ENCODE results near the gene NOL3.

The NOL3 gene

DNA sequence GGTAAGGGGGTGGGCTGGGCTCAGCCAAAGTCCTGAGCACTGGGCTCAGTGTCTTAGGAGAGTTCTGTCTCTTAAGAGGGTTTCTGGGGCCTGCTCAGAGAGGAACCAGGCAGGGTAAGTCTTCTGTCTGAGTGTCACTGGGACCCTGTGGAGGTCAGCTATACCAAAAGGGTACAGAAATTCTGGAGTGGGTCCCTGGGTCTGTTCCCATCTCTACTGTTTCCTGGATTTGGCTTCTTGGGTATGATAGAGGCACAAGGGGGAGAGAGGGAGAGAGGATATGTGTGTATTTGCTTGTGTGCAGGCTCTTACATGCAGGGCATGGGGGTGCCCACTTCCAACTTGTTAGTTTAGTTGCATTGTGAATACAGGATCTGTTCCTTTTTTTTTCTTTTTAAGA, 23.2 kb downstream of the NOL3 start:
- Mint-ChIP-seq H3K9me3 (no peaks in the 10 kb centered on the region), H3K36me3 (ENCODE audit: low read depth) (peaks cover 55% of the 10 kb centered on the region), H3K27ac (peak overlapping the region; percentile 32), H3K4me1 (ENCODE audit: low read depth) (peaks cover 32% of the 10 kb centered on the region), H3K27me3 (ENCODE audit: low read depth) (no peaks in the 10 kb centered on the region), H3K4me3 (peak overlapping the region; percentile 95)
- DNase-seq (ENCODE audit: low spot score), result no peak

DNA sequence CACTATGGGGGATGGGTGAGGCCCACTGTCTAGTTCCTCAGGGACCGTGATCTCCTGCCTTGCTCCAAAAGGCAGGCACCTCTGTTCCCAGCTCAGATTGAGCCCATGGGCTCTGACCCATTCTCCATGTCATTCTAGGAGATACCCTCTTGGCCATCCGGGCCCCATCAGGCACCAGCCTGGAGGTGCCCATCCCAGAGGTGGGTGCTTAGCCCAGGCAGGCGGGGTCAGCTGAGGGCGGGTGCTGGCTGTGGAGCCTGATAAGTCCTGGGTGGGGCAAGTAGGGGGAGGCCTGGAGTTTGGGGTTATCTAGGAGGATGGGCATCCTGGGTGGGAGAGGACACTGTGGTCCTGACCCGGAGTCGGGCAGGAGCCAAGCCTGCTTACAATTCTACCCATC, 23.9 kb downstream of the NOL3 start:
- H3K4me1 Mint-ChIP-seq (ENCODE audit: low read depth), result peaks cover 32% of the 10 kb centered on the region

DNA sequence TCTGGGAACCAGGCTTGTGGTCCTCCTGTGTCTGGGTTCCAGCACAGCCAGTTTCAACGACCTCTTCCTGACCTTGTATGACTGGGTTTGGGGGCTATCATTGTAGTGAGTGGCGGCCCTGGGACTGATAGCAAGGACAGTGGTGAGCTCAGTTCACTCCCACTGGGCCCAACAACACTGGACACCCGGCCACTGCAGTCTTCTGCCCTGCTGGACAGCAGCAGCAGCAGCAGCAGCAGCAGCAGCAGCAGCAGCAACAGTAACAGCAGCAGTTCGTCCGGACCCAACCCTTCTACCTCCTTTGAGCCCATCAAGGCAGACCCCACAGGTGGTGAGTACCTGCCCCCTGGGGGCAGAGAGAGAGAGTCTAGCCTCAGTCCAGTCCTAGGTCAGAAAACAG, 25.3 kb downstream of the NOL3 start:
- peaks cover 32% of the 10 kb centered on the region for H3K4me1 Mint-ChIP-seq (ENCODE audit: low read depth)
- peaks cover 61% of the 10 kb centered on the region for H3K36me3 Mint-ChIP-seq (ENCODE audit: low read depth)
- no peak for DNase-seq (ENCODE audit: low spot score)
- no peaks in the 10 kb centered on the region for H3K9me3 Mint-ChIP-seq
- peak overlapping the region; percentile 17 for H3K27ac Mint-ChIP-seq
- H3K4me3 Mint-ChIP-seq, result no peak overlapping the region
- no peaks in the 10 kb centered on the region for H3K27me3 Mint-ChIP-seq (ENCODE audit: low read depth)

More for the DNA sequence above, 23.9 kb downstream of the NOL3 start:
- Mint-ChIP-seq H3K36me3 (ENCODE audit: low read depth) (peaks cover 56% of the 10 kb centered on the region), H3K27me3 (ENCODE audit: low read depth) (no peaks in the 10 kb centered on the region), H3K27ac (no peak overlapping the region), H3K4me3 (peak overlapping the region; percentile 95), H3K9me3 (no peaks in the 10 kb centered on the region)
- no peak for DNase-seq (ENCODE audit: low spot score)

DNA sequence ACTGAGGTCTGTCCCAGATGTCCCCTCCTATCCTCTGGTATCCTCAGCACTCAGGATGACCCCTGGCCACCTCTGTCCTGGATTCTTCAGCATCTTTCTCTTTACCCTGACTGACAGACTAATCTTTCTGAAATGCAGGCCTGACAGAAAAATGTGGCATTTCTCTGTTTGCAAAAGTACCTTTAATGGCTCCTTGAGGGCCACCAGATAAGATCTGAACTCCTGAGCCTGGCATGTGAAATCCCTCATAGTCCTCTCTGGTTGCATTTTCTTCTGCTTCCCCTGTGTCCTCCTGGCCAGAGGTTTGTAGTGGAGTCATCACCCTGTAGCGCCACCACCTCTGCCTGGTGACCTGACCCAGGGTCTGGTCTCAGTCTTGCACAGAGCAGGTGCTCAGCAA, 26.5 kb downstream of the NOL3 start:
- Mint-ChIP-seq H3K4me1 (ENCODE audit: low read depth) (peaks cover 23% of the 10 kb centered on the region), H3K9me3 (no peaks in the 10 kb centered on the region), H3K4me3 (no peak overlapping the region), H3K27me3 (ENCODE audit: low read depth) (no peaks in the 10 kb centered on the region), H3K36me3 (ENCODE audit: low read depth) (peaks cover 61% of the 10 kb centered on the region), H3K27ac (no peak overlapping the region)
- DNase-seq (ENCODE audit: low spot score), result no peak

DNA sequence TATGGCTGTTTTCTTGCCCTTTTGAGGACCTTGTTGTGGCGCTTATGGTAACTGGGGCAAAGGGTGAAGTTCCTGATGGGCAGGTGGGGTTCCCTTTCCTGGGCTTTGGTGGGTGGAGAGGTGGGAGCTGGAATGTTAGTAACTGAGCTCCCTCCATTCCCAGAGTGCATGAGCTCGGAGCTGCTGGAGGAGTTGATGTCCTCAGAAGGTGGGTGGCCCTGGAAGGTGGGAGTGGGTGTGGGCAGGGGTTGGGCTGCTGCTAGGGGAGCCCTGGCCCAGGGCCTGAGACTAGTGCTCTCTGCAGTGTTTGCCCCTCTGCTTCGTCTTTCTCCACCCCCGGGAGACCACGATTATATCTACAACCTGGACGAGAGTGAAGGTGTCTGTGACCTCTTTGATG, 27.4 kb downstream of the NOL3 start:
- DNase-seq (ENCODE audit: low spot score), result no peak
- Mint-ChIP-seq H3K27me3 (ENCODE audit: low read depth) (no peaks in the 10 kb centered on the region), H3K4me1 (ENCODE audit: low read depth) (peaks cover 19% of the 10 kb centered on the region), H3K27ac (no peak overlapping the region), H3K4me3 (no peak overlapping the region), H3K9me3 (no peaks in the 10 kb centered on the region), H3K36me3 (ENCODE audit: low read depth) (peaks cover 57% of the 10 kb centered on the region)

DNA sequence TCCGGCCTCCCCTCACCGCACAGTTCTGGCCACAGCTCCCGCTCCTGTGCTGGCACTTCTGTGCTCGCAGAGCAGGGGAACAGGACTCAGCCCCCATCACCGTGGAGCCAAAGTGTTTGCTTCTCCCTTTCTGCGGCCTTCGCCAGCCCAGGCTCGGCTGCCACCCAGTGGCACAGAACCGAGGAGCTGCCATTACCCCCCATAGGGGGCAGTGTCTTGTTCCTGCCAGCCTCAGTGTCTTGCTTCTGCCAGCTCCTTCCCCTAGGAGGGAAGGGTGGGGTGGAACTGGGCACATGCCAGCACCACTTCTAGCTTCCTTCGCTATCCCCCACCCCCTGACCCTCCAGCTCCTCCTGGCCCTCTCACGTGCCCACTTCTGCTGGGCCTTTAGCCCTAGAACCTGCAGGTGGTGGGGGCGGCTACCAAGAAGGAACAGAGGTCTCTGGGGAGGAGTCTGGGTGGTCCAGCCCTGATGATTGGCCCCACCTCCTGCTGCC, 27.9 kb downstream of the NOL3 start:
- H3K27me3 Mint-ChIP-seq (ENCODE audit: low read depth), result no peaks in the 10 kb centered on the region
- peaks cover 13% of the 10 kb centered on the region for H3K4me1 Mint-ChIP-seq (ENCODE audit: low read depth)
- no peak overlapping the region for H3K4me3 Mint-ChIP-seq
- peaks cover 51% of the 10 kb centered on the region for H3K36me3 Mint-ChIP-seq (ENCODE audit: low read depth)
- H3K27ac Mint-ChIP-seq, result no peak overlapping the region
- DNase-seq (ENCODE audit: low spot score), result no peak
- H3K9me3 Mint-ChIP-seq, result no peaks in the 10 kb centered on the region

DNA sequence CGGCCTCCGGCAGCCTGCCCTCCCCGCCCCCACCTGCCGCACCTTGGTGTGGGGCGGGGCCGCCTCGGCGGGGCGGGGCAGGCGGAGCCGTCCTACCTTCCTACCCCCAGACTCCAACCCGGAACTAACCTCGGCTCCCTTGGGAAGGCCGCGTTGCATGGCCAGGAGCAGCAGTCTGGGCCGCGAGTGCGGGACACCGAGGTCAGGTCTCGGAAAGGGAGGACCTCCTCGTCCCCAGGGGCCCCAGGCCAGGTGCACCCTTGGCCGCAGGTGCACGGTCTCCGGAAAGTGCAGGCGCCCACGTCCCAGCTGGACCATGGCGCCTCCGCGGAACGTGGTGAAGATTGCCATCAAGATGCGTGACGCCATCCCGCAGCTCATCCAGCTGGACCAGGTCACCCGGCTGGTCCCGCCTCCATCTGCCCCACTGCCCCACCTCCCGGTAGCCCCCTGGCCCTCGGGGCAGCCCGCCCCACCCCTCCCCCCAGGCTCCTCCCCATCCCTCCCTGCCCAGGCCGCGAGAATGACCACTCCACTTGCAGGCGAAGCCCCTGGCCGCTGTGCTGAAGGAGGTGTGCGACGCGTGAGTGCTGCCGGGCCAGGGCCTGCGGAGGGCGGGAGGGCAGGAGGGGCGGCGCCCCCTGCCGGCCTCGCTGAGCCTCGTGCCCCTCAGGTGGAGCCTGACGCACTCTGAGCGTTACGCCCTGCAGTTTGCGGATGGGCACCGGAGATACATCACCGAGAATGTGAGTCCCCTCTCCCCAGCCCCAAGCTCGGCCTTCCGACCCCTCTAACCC, 28.9 kb downstream of the NOL3 start, which contains the start of gene ELMO3:
Gene ELMO3, plus strand, starts transcription at position 121 of the 797 bp plus-strand sequence. Its CDS starts 196 bp downstream, at position 317.
- Mint-ChIP-seq H3K9me3 (no peaks in the 10 kb centered on the region), H3K27me3 (ENCODE audit: low read depth) (no peaks in the 10 kb centered on the region), H3K4me3 (no peak within 1 kb of the TSS), H3K27ac (no peak within 1 kb of the TSS), H3K4me1 (ENCODE audit: low read depth) (peaks cover 4% of the 10 kb centered on the region), H3K36me3 (ENCODE audit: low read depth) (peaks cover 46% of the 10 kb centered on the region)
- no peak for DNase-seq (ENCODE audit: low spot score)

DNA sequence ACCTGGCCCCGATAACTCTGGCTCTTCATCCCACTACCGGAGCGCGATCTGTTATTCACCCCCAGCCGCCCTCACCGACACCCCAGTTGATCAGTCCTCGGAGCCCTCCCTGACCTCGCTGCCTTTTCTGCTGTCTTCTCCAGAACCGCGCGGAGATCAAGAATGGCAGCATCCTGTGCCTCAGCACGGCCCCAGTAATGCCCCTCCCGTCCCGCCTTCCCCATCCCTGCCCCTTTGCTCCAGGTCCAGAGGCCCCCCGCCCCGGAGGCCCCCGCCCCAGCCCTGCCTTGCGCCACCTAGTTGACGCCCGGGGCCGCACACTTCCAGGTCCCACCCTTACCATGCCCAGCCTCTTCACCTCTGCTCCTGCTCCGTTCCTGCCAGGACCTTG, 29.5 kb downstream of the NOL3 start:
- peaks cover 42% of the 10 kb centered on the region for H3K36me3 Mint-ChIP-seq (ENCODE audit: low read depth)
- no peak overlapping the region for H3K4me3 Mint-ChIP-seq
- DNase-seq (ENCODE audit: low spot score), result no peak
- H3K27ac Mint-ChIP-seq, result no peak overlapping the region
- H3K27me3 Mint-ChIP-seq (ENCODE audit: low read depth), result no peaks in the 10 kb centered on the region
- H3K4me1 Mint-ChIP-seq (ENCODE audit: low read depth), result peaks cover 4% of the 10 kb centered on the region
- H3K9me3 Mint-ChIP-seq, result no peaks in the 10 kb centered on the region

DNA sequence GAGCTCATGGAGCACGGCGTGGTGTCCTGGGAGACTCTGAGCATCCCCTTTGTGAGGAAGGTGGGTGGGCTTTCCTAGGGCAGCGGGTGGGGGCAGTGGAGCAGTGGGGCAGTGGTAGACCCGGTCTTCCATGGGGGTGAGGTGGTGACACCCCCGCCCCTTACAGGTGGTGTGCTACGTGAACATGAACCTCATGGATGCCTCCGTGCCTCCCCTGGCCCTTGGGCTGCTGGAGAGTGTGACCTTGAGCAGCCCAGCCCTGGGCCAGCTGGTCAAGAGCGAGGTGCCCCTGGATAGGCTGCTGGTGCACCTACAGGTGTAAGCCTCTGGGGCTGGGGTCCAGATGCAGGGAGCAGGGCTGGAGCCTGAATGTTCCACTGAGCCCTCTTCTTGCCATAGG, 30.2 kb downstream of the NOL3 start:
- Mint-ChIP-seq H3K9me3 (no peaks in the 10 kb centered on the region), H3K36me3 (ENCODE audit: low read depth) (peaks cover 35% of the 10 kb centered on the region), H3K4me1 (ENCODE audit: low read depth) (peaks cover 4% of the 10 kb centered on the region), H3K27ac (no peak overlapping the region), H3K4me3 (no peak overlapping the region), H3K27me3 (ENCODE audit: low read depth) (no peaks in the 10 kb centered on the region)
- DNase-seq (ENCODE audit: low spot score), result no peak

DNA sequence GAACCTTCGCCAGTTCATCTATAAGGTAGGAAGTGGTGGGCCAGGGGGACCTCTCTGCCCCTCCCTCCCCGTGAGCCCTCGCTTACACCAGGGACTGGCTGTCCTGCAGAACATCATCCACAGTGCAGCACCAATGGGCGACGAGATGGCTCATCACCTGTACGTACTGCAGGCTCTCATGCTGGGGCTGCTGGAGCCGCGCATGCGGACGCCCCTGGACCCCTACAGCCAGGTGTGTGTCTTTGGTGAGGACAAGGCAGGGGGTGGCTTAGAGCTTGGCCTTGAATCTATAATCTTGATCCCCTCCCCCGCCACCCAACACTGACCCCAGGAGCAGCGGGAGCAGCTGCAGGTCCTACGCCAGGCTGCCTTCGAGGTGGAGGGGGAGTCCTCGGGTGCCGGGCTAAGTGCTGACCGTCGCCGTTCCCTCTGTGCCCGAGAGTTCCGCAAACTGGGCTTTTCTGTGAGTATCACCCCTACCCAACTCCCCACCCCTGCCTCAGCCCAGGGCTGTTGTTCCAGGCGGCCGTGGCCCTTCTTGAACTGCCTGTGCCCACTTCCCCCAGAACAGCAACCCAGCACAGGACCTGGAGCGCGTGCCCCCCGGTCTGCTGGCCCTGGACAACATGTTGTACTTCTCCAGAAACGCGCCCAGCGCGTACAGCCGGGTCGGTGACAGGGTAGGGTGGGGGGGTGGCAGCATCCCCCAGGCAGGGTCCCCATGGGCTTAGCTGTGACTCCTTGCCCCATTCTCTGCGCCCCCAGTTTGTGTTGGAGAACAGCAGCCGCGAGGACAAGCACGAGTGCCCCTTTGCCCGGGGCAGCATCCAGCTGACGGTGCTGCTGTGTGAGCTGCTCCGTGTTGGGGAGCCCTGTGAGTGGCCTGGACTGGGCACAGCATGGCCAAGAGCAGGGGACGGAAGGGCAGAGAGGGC, 31.3 kb downstream of the NOL3 start:
- Mint-ChIP-seq H3K27me3 (ENCODE audit: low read depth) (no peaks in the 10 kb centered on the region), H3K36me3 (ENCODE audit: low read depth) (peaks cover 23% of the 10 kb centered on the region), H3K4me1 (ENCODE audit: low read depth) (no peaks in the 10 kb centered on the region), H3K27ac (no peak overlapping the region), H3K4me3 (no peak overlapping the region), H3K9me3 (no peaks in the 10 kb centered on the region)
- DNase-seq (ENCODE audit: low spot score), result no peak

DNA sequence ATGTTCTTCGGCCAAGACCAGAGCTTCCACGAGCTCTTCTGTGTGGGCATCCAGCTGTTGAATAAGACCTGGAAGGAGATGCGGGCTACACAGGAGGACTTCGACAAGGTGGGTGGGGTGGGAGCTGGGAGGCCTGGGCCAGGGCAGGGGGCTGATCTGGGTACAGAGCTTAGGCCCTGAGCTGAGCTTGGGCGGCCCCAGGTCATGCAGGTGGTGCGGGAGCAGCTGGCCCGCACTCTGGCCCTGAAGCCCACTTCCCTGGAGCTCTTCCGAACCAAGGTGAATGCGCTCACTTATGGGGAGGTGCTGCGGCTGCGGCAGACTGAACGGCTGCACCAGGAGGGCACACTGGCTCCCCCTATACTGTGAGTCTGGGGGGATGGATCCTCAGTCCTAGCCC, 32.1 kb downstream of the NOL3 start:
- Mint-ChIP-seq H3K9me3 (no peaks in the 10 kb centered on the region), H3K4me1 (ENCODE audit: low read depth) (no peaks in the 10 kb centered on the region)

DNA sequence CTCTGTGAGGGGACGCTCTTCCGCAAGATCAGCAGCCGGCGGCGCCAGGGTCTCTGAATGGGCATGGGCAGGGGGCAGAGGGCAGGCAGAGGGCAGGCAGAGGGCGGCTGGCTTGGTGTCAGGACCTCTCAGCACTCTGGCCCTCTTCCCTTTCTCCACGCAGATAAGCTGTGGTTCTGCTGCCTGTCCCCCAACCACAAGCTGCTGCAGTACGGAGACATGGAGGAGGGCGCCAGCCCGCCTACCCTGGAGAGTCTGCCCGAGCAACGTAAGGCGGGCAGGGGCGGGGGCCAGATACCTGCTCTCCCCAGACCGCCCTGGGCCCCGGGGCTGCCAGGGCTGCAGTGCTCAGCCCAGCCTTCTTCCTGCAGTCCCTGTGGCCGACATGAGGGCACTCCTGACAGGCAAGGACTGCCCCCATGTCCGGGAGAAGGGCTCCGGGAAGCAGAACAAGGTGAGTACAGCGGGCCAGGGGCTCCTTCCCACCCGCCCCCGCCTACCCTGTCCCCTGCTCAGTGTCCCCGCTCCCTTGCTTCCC, 32.7 kb downstream of the NOL3 start:
- Mint-ChIP-seq H3K36me3 (ENCODE audit: low read depth) (peaks cover 15% of the 10 kb centered on the region), H3K27ac (no peak overlapping the region), H3K4me1 (ENCODE audit: low read depth) (no peaks in the 10 kb centered on the region), H3K4me3 (no peak overlapping the region), H3K9me3 (no peaks in the 10 kb centered on the region), H3K27me3 (ENCODE audit: low read depth) (no peaks in the 10 kb centered on the region)
- DNase-seq (ENCODE audit: low spot score), result no peak

More for the DNA sequence above, 32.1 kb downstream of the NOL3 start:
- DNase-seq (ENCODE audit: low spot score), result no peak
- H3K4me3 Mint-ChIP-seq, result no peak overlapping the region
- peaks cover 19% of the 10 kb centered on the region for H3K36me3 Mint-ChIP-seq (ENCODE audit: low read depth)
- H3K27ac Mint-ChIP-seq, result no peak overlapping the region
- H3K27me3 Mint-ChIP-seq (ENCODE audit: low read depth), result no peaks in the 10 kb centered on the region

DNA sequence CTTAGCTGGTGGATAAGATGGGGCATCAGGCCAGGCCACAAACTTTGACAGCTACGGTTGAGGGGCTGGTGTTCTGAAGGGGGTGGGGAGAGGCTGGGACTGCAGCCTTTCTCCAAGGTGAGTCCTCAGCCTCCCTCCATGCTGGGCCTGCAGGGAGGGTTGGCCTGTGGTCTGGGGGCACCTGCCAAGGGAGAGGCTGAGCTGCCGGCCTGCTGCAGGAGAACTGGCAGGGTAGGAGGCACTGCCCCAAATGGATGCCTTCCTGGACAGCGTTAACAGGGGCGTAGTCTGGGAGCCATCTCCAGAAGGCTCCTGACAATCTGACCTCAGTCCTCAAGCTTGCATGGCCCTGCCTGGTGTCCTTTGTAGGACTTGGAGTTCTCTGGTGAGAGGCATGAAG, 33.7 kb downstream of the NOL3 start:
- no peak for DNase-seq (ENCODE audit: low spot score)
- Mint-ChIP-seq H3K27ac (no peak overlapping the region), H3K36me3 (ENCODE audit: low read depth) (peaks cover 9% of the 10 kb centered on the region), H3K9me3 (no peaks in the 10 kb centered on the region), H3K4me1 (ENCODE audit: low read depth) (no peaks in the 10 kb centered on the region), H3K27me3 (ENCODE audit: low read depth) (no peaks in the 10 kb centered on the region), H3K4me3 (no peak overlapping the region)

All from T-helper 2 cell treated with Interferon-gamma antibody and Interleukin-4, amounts not matched to agents 5 μg/mL and 100 μg/mL, for 36 hours (primary cell).